HCT116 (cell line): ENCODE data around the gene CCL23. TPM values are rescaled to one million over a fixed set of nuclear protein-coding genes. Genes with fewer than 3 reads are reported as not detected.

Experiments
- total RNA-seq: library from RNA; stranded (reverse); gene quantifications from one replicate; pipeline ENCODE4 v1.2.1, GENCODE V29; 2021; ENCODE audit not compliant: unreplicated experiment

CCL23 gene
- total RNA-seq, 1 experiment from 2014 or later = not detected

Other genes starting within 250 kb of the CCL23 start
- gene MMP28, start 222.3 kb downstream of the CCL23 start, total RNA-seq = 2.6 TPM
- 346 TPM for gene TAF15, start 208.5 kb downstream of the CCL23 start, total RNA-seq
- gene HEATR9, start 149.1 kb downstream of the CCL23 start, total RNA-seq = not detected
- gene CCL5, start 137.6 kb downstream of the CCL23 start, total RNA-seq = 0.34 TPM
- gene RDM1, start 87.2 kb downstream of the CCL23 start, total RNA-seq = 11.7 TPM
- not detected for gene LYZL6, start 74.3 kb downstream of the CCL23 start, total RNA-seq
- gene CCL16, start 36.5 kb downstream of the CCL23 start, total RNA-seq = not detected
- gene CCL14, start 31.2 kb downstream of the CCL23 start, total RNA-seq = not detected
- not detected for gene CCL15, start 16.4 kb downstream of the CCL23 start, total RNA-seq
- gene CCL18, start 46.3 kb upstream of the CCL23 start, total RNA-seq = not detected
- 0.98 TPM for gene CCL3, start 72.2 kb upstream of the CCL23 start, total RNA-seq
- 1.2 TPM for gene CCL4, start 85.9 kb upstream of the CCL23 start, total RNA-seq
- gene TBC1D3B, start 158.7 kb upstream of the CCL23 start, total RNA-seq = 11.3 TPM
- 0.30 TPM for gene CCL3L1, start 178.8 kb upstream of the CCL23 start, total RNA-seq
- 0.37 TPM for gene CCL4L2, start 193.1 kb upstream of the CCL23 start, total RNA-seq
- 0.17 TPM for gene TBC1D3I, start 246.6 kb upstream of the CCL23 start, total RNA-seq